GM21367 (cell line): ENCODE results near the gene MOB3B.

Experiments
- ATAC-seq: cut with Tn5 transposase; IDR thresholded peaks from one replicate; pipeline ENCODE4 v1.9.1; 2021; ENCODE audit not compliant: unreplicated experiment

The MOB3B gene

GRCh38 chr9:27347889-27348288 lies 181.7 kb downstream of the MOB3B start:
- ATAC-seq: no peak

DNA sequence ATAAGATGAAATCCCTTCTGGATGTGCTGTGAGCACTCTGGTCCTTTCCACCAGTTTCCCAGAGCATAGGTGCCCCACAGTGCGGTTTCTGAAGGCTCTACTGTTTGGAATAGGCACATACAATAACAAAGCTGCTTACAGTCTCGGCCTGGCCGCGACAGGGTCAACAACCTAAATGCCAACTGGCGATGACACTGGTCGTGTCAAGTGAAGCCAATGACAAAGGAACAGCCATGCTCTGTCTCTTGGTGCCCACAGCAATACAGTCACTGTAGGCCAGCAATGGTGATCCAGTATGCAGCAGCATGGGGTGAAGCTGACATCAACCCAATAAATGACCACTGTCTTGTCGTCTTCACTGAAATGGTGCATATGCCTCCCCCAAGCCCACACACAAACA lies 184.8 kb downstream of the MOB3B start:
- ATAC-seq: no peak

- ATAC-seq: no peak
Measured at GRCh38 chr9:27341545-27342294, 187.9 kb downstream of the MOB3B start.

- no peak for ATAC-seq
Measured at GRCh38 chr9:27340961-27341511, 188.6 kb downstream of the MOB3B start.

DNA sequence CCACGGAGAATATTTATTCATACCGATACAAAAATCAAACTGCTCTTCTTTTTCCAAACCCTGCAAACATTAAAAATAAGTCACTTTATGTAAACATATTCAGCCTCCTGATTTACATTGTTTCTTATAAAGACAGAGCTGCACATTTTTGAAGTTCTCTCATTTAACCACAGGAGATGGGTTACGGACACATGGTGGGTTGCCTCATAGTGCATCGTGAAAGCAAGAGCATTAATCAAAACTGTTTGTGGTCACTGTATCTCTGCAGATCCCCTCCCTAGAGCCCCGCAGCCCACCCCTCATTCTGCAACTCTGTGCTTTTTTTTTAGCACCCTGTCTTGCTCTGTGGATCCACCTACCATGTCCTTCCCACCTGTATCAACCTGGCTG lies 189.3 kb downstream of the MOB3B start:
- ATAC-seq: no peak

- no peak for ATAC-seq
Measured at GRCh38 chr9:27339661-27340284, 189.8 kb downstream of the MOB3B start.

- ATAC-seq: no peak
Measured at GRCh38 chr9:27338527-27338903, 191.1 kb downstream of the MOB3B start.

- ATAC-seq: no peak
Measured at GRCh38 chr9:27337833-27338526, 191.6 kb downstream of the MOB3B start.

- no peak for ATAC-seq
Measured at GRCh38 chr9:27337236-27337635, 192.4 kb downstream of the MOB3B start.

DNA sequence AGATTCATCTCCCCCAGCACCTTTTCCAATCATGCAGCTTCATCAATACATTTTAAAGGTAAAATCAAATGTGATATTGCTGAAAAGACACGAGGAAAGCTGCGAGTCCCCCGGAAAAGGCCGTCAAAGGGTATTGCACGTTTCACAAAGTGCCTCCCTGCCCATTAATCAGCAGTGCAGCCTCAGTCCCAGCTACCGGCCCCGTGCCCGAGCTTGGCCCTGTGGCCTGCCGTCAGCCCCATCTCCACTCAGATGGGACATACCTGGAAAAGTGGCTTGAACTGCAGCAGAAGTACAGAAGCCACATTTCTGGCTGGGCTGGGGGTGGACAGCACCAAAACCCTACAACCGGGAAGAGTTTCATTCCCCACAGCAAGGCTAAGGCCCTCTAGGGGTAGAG lies 192.8 kb downstream of the MOB3B start:
- ATAC-seq: no peak

DNA sequence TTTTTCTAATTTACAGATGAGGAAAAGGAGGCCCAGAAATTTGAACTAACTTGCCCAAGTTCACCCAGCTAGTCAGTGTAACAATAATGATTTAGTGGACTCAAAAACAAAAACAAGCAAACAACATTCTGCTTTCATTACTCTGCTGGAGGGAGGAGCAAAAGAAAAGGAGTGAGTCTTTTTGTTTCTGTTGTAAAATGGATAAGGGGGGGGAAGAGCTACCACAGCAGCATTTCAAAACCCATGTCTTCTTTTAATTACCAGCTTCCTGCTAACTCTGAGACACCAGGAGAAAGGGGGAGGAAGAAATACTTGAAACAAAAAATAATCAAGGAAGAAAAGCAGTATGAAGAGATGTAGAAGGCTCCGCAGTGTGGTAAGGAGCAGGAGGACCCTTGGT lies 193.5 kb downstream of the MOB3B start:
- no peak for ATAC-seq

DNA sequence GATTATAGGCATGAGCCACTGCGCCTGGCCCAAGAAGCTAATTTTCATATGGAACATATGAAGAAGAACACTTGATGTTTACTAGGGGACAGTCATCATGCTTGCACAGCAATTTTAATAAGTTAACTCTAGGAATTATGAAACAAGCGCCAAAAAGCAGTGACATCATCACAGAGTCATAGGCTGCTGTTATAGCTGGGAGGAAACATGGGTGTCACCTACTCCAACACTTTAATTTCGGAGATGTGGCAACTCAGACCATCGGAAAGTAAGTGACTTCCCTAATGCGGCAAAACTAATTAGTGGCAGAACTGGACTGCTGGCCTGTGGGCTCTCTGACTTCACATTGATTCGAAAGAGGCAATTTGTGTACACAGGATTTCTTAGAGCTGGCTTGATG lies 194.5 kb downstream of the MOB3B start:
- ATAC-seq: no peak

DNA sequence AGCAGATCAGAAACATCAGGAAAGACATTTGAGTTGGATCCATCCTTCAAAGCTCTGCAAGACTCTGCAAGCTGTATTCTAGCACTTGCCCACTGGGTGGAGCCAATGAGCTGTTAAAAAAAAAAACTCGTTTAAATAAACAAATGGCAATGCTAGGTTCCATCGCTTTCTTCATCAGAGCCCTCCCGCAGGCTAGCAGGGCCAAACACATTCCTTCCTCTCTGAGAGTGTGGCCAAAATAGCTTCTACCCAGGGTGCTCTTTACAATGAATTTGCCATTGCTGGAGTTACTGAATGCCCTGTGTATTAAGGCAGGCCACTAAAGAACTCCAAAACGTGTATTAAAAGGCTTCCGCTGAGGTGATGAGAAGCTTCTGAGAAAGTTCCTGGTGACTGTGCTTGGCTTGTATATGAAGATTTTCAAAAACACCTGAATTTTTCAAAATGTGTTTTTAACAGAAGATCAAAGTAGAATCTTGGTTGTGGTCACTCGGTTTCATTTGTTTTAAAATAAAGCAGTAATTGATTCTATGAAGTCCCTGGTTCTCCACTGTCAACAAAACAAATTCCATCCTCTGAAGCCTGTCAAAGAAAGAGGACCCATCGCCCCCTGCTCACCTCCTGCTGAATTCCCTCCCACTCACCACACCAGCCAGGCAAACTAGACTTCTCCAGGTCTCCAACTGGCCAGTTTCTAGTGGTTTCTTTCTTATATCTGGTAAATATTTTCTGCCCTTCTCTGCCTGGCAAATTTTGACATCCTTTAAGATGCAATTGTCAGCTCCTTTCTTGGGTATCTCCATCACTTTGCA lies 196.2 kb downstream of the MOB3B start:
- peak; percentile 75 for ATAC-seq

GRCh38 chr9:27331393-27331792 lies 198.2 kb downstream of the MOB3B start:
- no peak for ATAC-seq

DNA sequence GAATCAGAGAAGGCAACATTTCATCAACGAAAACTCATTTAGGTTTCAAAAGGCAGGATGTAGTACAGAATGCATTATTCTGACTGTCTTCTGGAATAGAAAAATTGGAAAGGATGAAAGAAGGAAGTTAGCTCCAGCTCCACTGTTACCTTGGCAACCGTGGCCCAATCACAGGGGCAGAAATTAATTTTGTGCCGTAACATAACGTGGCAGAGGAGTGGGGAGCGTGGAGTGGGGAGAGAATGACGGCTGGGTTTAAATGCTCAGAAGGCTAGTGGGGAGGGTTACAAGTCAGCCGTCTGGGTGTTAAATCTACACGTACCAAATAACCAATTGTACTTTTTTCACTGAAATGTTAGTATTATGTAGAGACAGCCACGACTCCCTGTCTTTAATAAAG lies 200.3 kb downstream of the MOB3B start:
- ATAC-seq: no peak

DNA sequence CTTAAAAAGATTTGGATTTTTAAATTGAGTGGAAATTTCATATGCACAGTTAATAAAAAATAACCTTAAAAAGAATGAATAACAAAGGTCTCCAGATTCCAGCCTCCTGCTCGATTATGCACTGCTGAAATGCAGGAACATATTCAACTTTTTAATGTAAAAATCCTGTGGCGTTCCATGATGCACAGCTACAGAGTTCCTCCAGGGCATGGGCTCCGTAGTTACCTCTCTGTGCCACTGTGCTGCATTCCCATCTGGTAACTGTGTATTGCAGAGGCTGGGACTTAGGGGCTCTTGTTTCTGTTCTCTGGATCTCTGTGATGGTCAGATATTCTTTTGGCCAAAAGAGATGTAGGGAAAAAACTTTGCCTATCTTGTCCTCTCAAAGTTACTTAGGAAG lies 201.1 kb downstream of the MOB3B start:
- no peak for ATAC-seq

DNA sequence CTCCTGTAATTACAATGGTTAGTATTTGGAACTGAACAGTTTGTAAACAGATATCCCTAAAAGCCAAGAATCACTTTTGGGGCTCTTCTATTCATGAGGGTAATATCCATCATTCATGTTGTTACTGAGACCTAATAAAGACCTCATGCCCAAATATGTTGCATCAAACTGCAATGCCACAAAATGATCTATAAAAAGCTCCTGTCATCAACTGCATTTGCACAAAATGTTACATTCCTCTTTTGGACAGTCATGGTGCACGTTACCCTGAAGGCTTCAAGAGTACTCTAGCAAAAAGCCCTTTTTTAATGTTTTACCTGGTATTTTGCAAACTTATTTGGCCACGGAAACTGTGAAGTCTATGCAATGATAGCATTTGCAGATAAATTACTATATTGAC lies 218.4 kb downstream of the MOB3B start:
- no peak for ATAC-seq

DNA sequence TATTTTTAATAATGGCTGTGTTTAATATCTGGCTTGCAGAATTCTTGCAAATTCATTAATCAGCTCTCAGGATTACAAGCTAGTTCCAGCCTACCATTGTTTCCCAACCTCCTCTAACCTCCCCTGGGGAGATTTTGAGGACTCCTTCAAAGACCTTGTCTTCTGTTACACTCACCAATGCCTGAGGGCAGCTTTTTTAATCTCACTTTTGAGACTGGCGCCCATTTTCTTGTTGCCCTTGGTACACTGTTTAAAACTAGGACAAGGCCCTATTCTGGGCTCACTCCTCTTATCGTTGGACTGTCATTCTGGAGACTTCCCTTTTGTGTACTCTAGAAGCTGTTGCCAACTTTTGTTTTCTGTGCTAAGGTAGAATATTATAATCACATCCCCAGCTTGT lies 219.0 kb downstream of the MOB3B start:
- no peak for ATAC-seq

DNA sequence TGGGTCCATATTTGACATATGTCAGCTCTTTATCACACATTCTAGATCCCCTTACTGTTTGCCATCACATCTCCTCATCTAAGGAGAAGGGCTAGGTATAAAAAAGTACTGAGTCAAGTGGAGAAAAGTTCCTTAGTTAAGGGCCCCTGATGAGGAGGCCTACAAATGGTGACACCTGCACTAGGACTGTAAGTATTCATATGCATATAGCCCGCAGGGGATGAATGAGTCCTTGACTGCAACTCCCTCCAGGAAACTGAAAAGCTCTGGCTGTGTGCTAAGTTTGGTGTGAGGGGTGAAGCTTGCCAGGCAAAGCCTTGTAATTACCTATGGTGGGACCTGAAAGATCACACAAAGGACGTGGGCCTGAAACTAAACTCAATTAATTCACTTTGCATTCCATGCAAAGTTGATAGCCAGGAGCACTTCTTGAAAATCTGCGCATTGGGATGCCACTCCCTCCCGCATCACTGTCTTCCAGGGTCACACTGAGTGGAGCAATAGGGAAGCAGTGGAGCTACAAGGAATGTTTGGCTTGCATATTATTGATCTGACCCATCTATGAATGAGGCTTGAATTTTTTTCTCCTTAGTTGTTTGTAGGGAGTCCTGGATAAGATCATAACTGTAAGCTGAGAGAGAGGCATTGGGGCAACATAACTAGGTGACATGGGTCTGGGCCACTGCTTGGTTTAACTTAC lies 220.8 kb downstream of the MOB3B start:
- ATAC-seq: no peak

DNA sequence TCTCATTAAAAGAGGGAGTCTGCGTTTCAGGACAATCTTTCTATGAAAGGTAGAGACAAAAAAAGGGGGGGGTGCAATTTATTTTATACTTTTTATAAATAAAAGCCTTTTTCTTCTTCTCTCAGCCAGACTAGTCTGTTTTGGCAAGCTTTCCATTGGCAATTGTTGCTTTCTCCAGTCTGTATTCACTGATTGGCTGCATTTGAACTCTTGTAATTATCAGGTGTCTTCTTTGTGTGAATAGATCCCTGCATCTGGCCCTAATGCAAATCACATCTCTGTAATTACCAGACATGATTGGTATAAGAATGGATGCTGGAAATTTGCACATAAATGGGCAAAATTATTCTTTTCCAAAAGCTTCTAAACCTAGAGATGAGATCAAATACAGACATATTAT lies 225.1 kb downstream of the MOB3B start:
- ATAC-seq: no peak

- no peak for ATAC-seq
Measured at GRCh38 chr9:27303219-27303618, 226.4 kb downstream of the MOB3B start.
